GM18511 (cell line): Measurements from ENCODE around the gene PHAF1.

ENCODE experiments used
- ATAC-seq: cut with Tn5 transposase; IDR thresholded peaks from one replicate; pipeline ENCODE4 v1.9.1; 2021; ENCODE audit warnings: mild to moderate bottlenecking, moderate library complexity; ENCODE audit not compliant: unreplicated experiment

Gene PHAF1

GRCh38 chr16:67177743-67178699 is 68.3 kb downstream of the PHAF1 start:
- ATAC-seq: no peak

GRCh38 chr16:67179421-67180080 is 69.8 kb downstream of the PHAF1 start:
- ATAC-seq: no peak

- ATAC-seq: no peak
Measured at GRCh38 chr16:67180166-67180565, 70.4 kb downstream of the PHAF1 start.

- ATAC-seq: no peak
Measured at GRCh38 chr16:67181346-67181745, 71.6 kb downstream of the PHAF1 start.

GRCh38 chr16:67182288-67182687 is 72.5 kb downstream of the PHAF1 start:
- ATAC-seq: no peak

- ATAC-seq: no peak
Measured at GRCh38 chr16:67183284-67183626, 73.5 kb downstream of the PHAF1 start.

GRCh38 chr16:67183627-67184452 is 74.1 kb downstream of the PHAF1 start, which contains the start of gene MATCAP1:
MATCAP1 (minus strand) TSS chr16:67183963; CDS start chr16:67180610, 3,353 bp downstream.
- ATAC-seq: peak; percentile 95

GRCh38 chr16:67184453-67184994 is 74.8 kb downstream of the PHAF1 start:
- no peak for ATAC-seq

GRCh38 chr16:67184995-67185650 is 75.4 kb downstream of the PHAF1 start:
- no peak for ATAC-seq

GRCh38 chr16:67185651-67186134 is 76.0 kb downstream of the PHAF1 start:
- ATAC-seq: no peak

- ATAC-seq: no peak
Measured at GRCh38 chr16:67186550-67186950, 76.8 kb downstream of the PHAF1 start.

GRCh38 chr16:67187175-67187890 is 77.6 kb downstream of the PHAF1 start:
- ATAC-seq: no peak

- no peak for ATAC-seq
Measured at GRCh38 chr16:67188323-67188722, 78.6 kb downstream of the PHAF1 start.

GRCh38 chr16:67188798-67189197 is 79.1 kb downstream of the PHAF1 start:
- ATAC-seq: no peak

- ATAC-seq: no peak
Measured at GRCh38 chr16:67190041-67190440, 80.3 kb downstream of the PHAF1 start, which contains the start of gene EXOC3L1. EXOC3L1 (minus strand) TSS chr16:67190136; CDS start chr16:67189676, 460 bp downstream.

- ATAC-seq: no peak
Measured at GRCh38 chr16:67190448-67191399, 81.0 kb downstream of the PHAF1 start.

GRCh38 chr16:67191411-67191994 is 81.8 kb downstream of the PHAF1 start:
- ATAC-seq: peak; percentile 5
